ENCODE results near the gene INSRR. TPM values are rescaled to one million over a fixed set of nuclear protein-coding genes. Genes with fewer than 3 reads are reported as not detected.

Gene INSRR
- polyA plus RNA-seq, 2 donors = 0.01 TPM; not detected in 1

- Histone ChIP-seq H3K4me3 (ENCODE audit: low read depth in 1 of 2, low read length in 2 of 2) (no peak overlapping the region), H3K4me1 (ENCODE audit: control insufficient read depth in 2 of 2, insufficient read depth in 2 of 2, low read length in 1 of 2) (no peaks in the 10 kb centered on the region), H3K27me3 (ENCODE audit: control insufficient read depth in 1 of 2, insufficient read depth in 2 of 2, low read length in 2 of 2) (peaks cover 0 to 3% of the 10 kb centered on the region in 2 donors), H3K9me3 (ENCODE audit: control insufficient read depth in 2 of 2, insufficient read depth in 1 of 2, low read depth in 1 of 2, low read length in 1 of 2) (no peaks in the 10 kb centered on the region), H3K27ac (ENCODE audit: low read depth in 2 of 2, low read length in 1 of 2) (no peak overlapping the region), H3K36me3 (ENCODE audit: control insufficient read depth in 2 of 2, insufficient read depth in 2 of 2, low read length in 1 of 2) (no peaks in the 10 kb centered on the region)
- 63 to 66% methylated on average over 13 of the region's 13 CpGs for WGBS, 2 donors
These were observed 27.0 kb upstream of the INSRR start for GRCh38 chr1:156885880-156886355.

GRCh38 chr1:156885314-156885713 lies 26.4 kb upstream of the INSRR start:
- 35 to 50% methylated on average over 1 of the region's 1 CpG for WGBS, 2 donors
- H3K4me3 ChIP-seq (ENCODE audit: low read depth in 1 of 2, low read length in 2 of 2) = no peak overlapping the region
- H3K36me3 ChIP-seq (ENCODE audit: control insufficient read depth in 2 of 2, insufficient read depth in 2 of 2, low read length in 1 of 2) = no peaks in the 10 kb centered on the region
- H3K27ac ChIP-seq (ENCODE audit: low read depth in 2 of 2, low read length in 1 of 2) = no peak overlapping the region
- peaks cover 0 to 3% of the 10 kb centered on the region in 2 donors for H3K27me3 ChIP-seq (ENCODE audit: control insufficient read depth in 1 of 2, insufficient read depth in 2 of 2, low read length in 2 of 2)
- H3K4me1 ChIP-seq (ENCODE audit: control insufficient read depth in 2 of 2, insufficient read depth in 2 of 2, low read length in 1 of 2) = no peaks in the 10 kb centered on the region
- no peaks in the 10 kb centered on the region for H3K9me3 ChIP-seq (ENCODE audit: control insufficient read depth in 2 of 2, insufficient read depth in 1 of 2, low read depth in 1 of 2, low read length in 1 of 2)

DNA sequence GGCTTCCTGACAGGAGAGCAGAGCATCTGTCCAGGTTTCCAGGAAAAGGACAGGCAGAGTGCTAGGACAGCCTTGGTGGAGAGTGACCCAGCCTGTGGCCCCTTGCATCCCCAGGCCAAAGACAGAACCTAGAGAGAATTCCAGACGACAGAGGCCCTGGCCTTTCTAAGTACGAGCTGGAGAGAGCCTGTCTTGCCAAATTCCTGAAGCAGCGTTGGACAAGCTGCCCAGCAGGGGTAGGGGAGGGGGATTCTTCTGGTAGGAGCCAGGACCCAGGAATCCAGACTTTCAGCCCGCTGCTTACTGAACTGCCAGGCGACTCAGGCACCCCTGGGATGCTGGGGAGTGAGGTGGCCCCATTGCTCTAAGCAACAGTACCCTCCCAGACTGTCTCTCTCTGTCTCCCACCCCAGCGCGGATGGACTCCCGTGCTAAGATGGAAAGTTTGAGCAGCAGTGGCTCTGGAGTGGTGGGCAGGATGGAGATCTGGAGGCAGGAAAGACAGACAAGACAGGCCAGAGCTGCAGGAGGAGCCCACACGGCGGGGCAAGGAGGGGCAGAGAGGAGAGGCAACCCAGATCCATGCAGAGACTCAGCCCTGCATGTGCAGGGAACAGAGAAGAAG lies 25.8 kb upstream of the INSRR start:
- Histone ChIP-seq H3K9me3 (ENCODE audit: control insufficient read depth in 2 of 2, insufficient read depth in 1 of 2, low read depth in 1 of 2, low read length in 1 of 2) (no peaks in the 10 kb centered on the region), H3K36me3 (ENCODE audit: control insufficient read depth in 2 of 2, insufficient read depth in 2 of 2, low read length in 1 of 2) (no peaks in the 10 kb centered on the region), H3K4me3 (ENCODE audit: low read depth in 1 of 2, low read length in 2 of 2) (no peak overlapping the region), H3K27me3 (ENCODE audit: control insufficient read depth in 1 of 2, insufficient read depth in 2 of 2, low read length in 2 of 2) (peaks cover 0 to 3% of the 10 kb centered on the region in 2 donors), H3K4me1 (ENCODE audit: control insufficient read depth in 2 of 2, insufficient read depth in 2 of 2, low read length in 1 of 2) (no peaks in the 10 kb centered on the region), H3K27ac (ENCODE audit: low read depth in 2 of 2, low read length in 1 of 2) (no peak overlapping the region)
- WGBS, 2 donors = 65 to 66% methylated on average over 10 of the region's 10 CpGs

- peaks cover 0 to 3% of the 10 kb centered on the region in 2 donors for H3K27me3 ChIP-seq (ENCODE audit: control insufficient read depth in 1 of 2, insufficient read depth in 2 of 2, low read length in 2 of 2)
- no peak overlapping the region for H3K4me3 ChIP-seq (ENCODE audit: low read depth in 1 of 2, low read length in 2 of 2)
- no peaks in the 10 kb centered on the region for H3K9me3 ChIP-seq (ENCODE audit: control insufficient read depth in 2 of 2, insufficient read depth in 1 of 2, low read depth in 1 of 2, low read length in 1 of 2)
- 68 to 69% methylated on average over 7 of the region's 7 CpGs for WGBS, 2 donors
- H3K4me1 ChIP-seq (ENCODE audit: control insufficient read depth in 2 of 2, insufficient read depth in 2 of 2, low read length in 1 of 2) = no peaks in the 10 kb centered on the region
- no peaks in the 10 kb centered on the region for H3K36me3 ChIP-seq (ENCODE audit: control insufficient read depth in 2 of 2, insufficient read depth in 2 of 2, low read length in 1 of 2)
- H3K27ac ChIP-seq (ENCODE audit: low read depth in 2 of 2, low read length in 1 of 2) = no peak overlapping the region
These were observed 25.0 kb upstream of the INSRR start for GRCh38 chr1:156883919-156884318.

- H3K27ac ChIP-seq (ENCODE audit: low read depth in 2 of 2, low read length in 1 of 2) = no peak overlapping the region
- WGBS, 2 donors = 79% methylated on average over 3 of the region's 3 CpGs
- no peaks in the 10 kb centered on the region for H3K4me1 ChIP-seq (ENCODE audit: control insufficient read depth in 2 of 2, insufficient read depth in 2 of 2, low read length in 1 of 2)
- H3K36me3 ChIP-seq (ENCODE audit: control insufficient read depth in 2 of 2, insufficient read depth in 2 of 2, low read length in 1 of 2) = no peaks in the 10 kb centered on the region
- H3K9me3 ChIP-seq (ENCODE audit: control insufficient read depth in 2 of 2, insufficient read depth in 1 of 2, low read depth in 1 of 2, low read length in 1 of 2) = no peaks in the 10 kb centered on the region
- H3K27me3 ChIP-seq (ENCODE audit: control insufficient read depth in 1 of 2, insufficient read depth in 2 of 2, low read length in 2 of 2) = peaks cover 0 to 3% of the 10 kb centered on the region in 2 donors
- H3K4me3 ChIP-seq (ENCODE audit: low read depth in 1 of 2, low read length in 2 of 2) = no peak overlapping the region
These were observed 23.6 kb upstream of the INSRR start for GRCh38 chr1:156882543-156882942.

DNA sequence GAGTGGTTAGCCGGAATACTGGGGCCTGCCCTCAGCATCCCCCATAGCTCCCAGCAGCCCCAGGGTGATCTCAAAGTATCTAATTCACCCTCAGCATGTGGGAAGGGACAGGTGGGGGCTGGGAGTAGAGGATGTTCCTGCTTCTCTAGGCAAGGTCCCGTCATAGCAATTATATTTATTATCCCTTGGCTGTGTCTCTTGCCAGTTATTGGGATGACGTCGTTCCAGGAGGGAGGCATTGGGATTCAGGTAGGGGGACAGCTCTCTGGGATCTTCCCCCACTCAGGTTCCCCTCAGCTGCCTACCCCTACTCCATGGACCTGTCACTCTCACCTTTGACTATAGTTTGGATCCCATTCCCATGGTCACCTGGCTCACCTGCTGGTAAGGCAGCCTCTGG lies 22.7 kb upstream of the INSRR start:
- H3K27ac ChIP-seq (ENCODE audit: low read depth in 2 of 2, low read length in 1 of 2) = no peak overlapping the region
- WGBS, 2 donors = 56 to 75% methylated on average over 4 of the region's 4 CpGs
- H3K9me3 ChIP-seq (ENCODE audit: control insufficient read depth in 2 of 2, insufficient read depth in 1 of 2, low read depth in 1 of 2, low read length in 1 of 2) = no peaks in the 10 kb centered on the region
- H3K4me1 ChIP-seq (ENCODE audit: control insufficient read depth in 2 of 2, insufficient read depth in 2 of 2, low read length in 1 of 2) = no peaks in the 10 kb centered on the region
- no peaks in the 10 kb centered on the region for H3K36me3 ChIP-seq (ENCODE audit: control insufficient read depth in 2 of 2, insufficient read depth in 2 of 2, low read length in 1 of 2)
- H3K27me3 ChIP-seq (ENCODE audit: control insufficient read depth in 1 of 2, insufficient read depth in 2 of 2, low read length in 2 of 2) = peaks cover 0 to 3% of the 10 kb centered on the region in 2 donors
- no peak overlapping the region for H3K4me3 ChIP-seq (ENCODE audit: low read depth in 1 of 2, low read length in 2 of 2)

GRCh38 chr1:156881101-156881500 lies 22.2 kb upstream of the INSRR start:
- 58 to 64% methylated on average over 10 of the region's 10 CpGs for WGBS, 2 donors
- H3K27me3 ChIP-seq (ENCODE audit: control insufficient read depth in 1 of 2, insufficient read depth in 2 of 2, low read length in 2 of 2) = peaks cover 0 to 3% of the 10 kb centered on the region in 2 donors

GRCh38 chr1:156880473-156880872 lies 21.6 kb upstream of the INSRR start:
- 67 to 75% methylated on average over 5 of the region's 5 CpGs for WGBS, 2 donors
- Histone ChIP-seq H3K36me3 (ENCODE audit: control insufficient read depth in 2 of 2, insufficient read depth in 2 of 2, low read length in 1 of 2) (no peaks in the 10 kb centered on the region), H3K27me3 (ENCODE audit: control insufficient read depth in 1 of 2, insufficient read depth in 2 of 2, low read length in 2 of 2) (no peaks in the 10 kb centered on the region)

More at GRCh38 chr1:156881101-156881500, 22.2 kb upstream of the INSRR start:
- Histone ChIP-seq H3K9me3 (ENCODE audit: control insufficient read depth in 2 of 2, insufficient read depth in 1 of 2, low read depth in 1 of 2, low read length in 1 of 2) (no peaks in the 10 kb centered on the region), H3K4me1 (ENCODE audit: control insufficient read depth in 2 of 2, insufficient read depth in 2 of 2, low read length in 1 of 2) (no peaks in the 10 kb centered on the region), H3K4me3 (ENCODE audit: low read depth in 1 of 2, low read length in 2 of 2) (no peak overlapping the region), H3K27ac (ENCODE audit: low read depth in 2 of 2, low read length in 1 of 2) (no peak overlapping the region), H3K36me3 (ENCODE audit: control insufficient read depth in 2 of 2, insufficient read depth in 2 of 2, low read length in 1 of 2) (no peaks in the 10 kb centered on the region)

GRCh38 chr1:156879876-156880275 lies 21.0 kb upstream of the INSRR start:
- no peaks in the 10 kb centered on the region for H3K27me3 ChIP-seq (ENCODE audit: control insufficient read depth in 1 of 2, insufficient read depth in 2 of 2, low read length in 2 of 2)
- H3K9me3 ChIP-seq (ENCODE audit: control insufficient read depth in 2 of 2, insufficient read depth in 1 of 2, low read depth in 1 of 2, low read length in 1 of 2) = no peaks in the 10 kb centered on the region

More at GRCh38 chr1:156880473-156880872, 21.6 kb upstream of the INSRR start:
- no peak overlapping the region for H3K4me3 ChIP-seq (ENCODE audit: low read depth in 1 of 2, low read length in 2 of 2)
- H3K9me3 ChIP-seq (ENCODE audit: control insufficient read depth in 2 of 2, insufficient read depth in 1 of 2, low read depth in 1 of 2, low read length in 1 of 2) = no peaks in the 10 kb centered on the region
- no peak overlapping the region for H3K27ac ChIP-seq (ENCODE audit: low read depth in 2 of 2, low read length in 1 of 2)
- H3K4me1 ChIP-seq (ENCODE audit: control insufficient read depth in 2 of 2, insufficient read depth in 2 of 2, low read length in 1 of 2) = no peaks in the 10 kb centered on the region

More at GRCh38 chr1:156879876-156880275, 21.0 kb upstream of the INSRR start:
- Histone ChIP-seq H3K4me3 (ENCODE audit: low read depth in 1 of 2, low read length in 2 of 2) (no peak overlapping the region), H3K36me3 (ENCODE audit: control insufficient read depth in 2 of 2, insufficient read depth in 2 of 2, low read length in 1 of 2) (no peaks in the 10 kb centered on the region), H3K27ac (ENCODE audit: low read depth in 2 of 2, low read length in 1 of 2) (no peak overlapping the region), H3K4me1 (ENCODE audit: control insufficient read depth in 2 of 2, insufficient read depth in 2 of 2, low read length in 1 of 2) (no peaks in the 10 kb centered on the region)
- 89 to 91% methylated on average over 21 of the region's 21 CpGs for WGBS, 2 donors
